ENCODE data around the gene ERBB4. TPM values are rescaled to one million over a fixed set of nuclear protein-coding genes. Genes with fewer than 3 reads are reported as not detected.
"Not testable (repeated sequence)": the region's sequence is repeated elsewhere in the genome, so short reads cannot be mapped to it uniquely, and the experiment has no call there.

ERBB4 gene
- total RNA-seq, 2 donors from 2014 or later = 1.0 to 32.8 TPM

- TF ChIP-seq POLR2A (IDR thresholded peaks at IDR 0.05) (no peak), POLR2AphosphoS5 (IDR thresholded peaks at IDR 0.05) (no peak), CTCF (IDR thresholded peaks at IDR 0.05) (no peak)
- Histone ChIP-seq H3K27ac (no peak overlapping the region), H3K9me3 (no peaks in the 10 kb centered on the region), H3K4me3 (no peak overlapping the region), H3K36me3 (no peaks in the 10 kb centered on the region), H3K4me1 (replicated peaks) (no peaks in the 10 kb centered on the region), H3K27me3 (replicated peaks; ENCODE audit: insufficient read depth) (no peaks in the 10 kb centered on the region)
- intact Hi-C loops (cut with DNase I) = no loop called here
- 95% methylated on average over 1 of the region's 1 CpG for WGBS
- DNase-seq (ENCODE audit: low spot score) = no peak
Observed at GRCh38 chr2:212465456-212465855, 73.1 kb downstream of the ERBB4 start.

DNA sequence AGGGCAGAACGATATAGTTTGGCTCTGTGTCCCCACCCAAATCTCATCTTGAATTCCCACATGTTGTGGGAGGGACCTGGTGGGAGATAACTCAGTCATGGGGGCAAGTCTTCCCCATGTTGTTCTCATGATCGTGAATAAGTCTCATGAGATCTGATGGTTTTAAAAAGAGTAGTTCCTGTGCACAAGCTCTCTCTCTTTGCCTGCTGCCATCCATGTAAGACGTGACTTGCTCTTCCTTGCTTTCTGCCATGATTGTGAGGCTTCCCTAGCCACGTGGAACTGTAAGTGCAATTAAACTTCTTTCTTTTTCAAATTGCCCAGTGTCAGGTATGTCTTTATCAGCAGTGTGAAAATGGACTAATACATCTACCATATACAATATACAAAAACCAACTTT lies 76.9 kb downstream of the ERBB4 start:
- 85% methylated on average over 4 of the region's 4 CpGs for WGBS
- DNase-seq (ENCODE audit: low spot score); H3K4me3 ChIP-seq; H3K4me1 ChIP-seq (replicated peaks); H3K27ac ChIP-seq; H3K27me3 ChIP-seq (replicated peaks; ENCODE audit: insufficient read depth); intact Hi-C loops (cut with DNase I); H3K36me3 ChIP-seq; H3K9me3 ChIP-seq: not testable (repeated sequence)

DNA sequence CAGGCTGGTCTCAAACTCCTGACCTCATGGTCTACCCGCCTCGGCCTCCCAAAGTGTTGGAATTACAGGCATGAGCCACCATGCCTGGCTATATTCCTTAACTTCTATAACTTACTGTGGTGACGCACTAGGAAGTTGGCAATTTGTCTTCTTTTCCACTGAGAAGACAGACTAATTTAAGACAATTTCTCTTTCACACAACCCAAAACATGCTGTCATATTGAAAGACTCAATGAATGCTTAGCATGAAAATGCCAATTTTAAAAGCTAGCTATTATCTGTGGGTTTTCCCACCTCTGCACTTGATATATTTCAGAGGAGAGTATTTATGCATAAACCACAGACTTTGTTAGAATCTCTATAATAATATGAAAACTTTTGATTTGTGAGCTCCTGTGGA lies 84.5 kb downstream of the ERBB4 start:
- WGBS = 96% methylated on average over 3 of the region's 3 CpGs
- no peak for DNase-seq (ENCODE audit: low spot score)
- Histone ChIP-seq H3K27me3 (replicated peaks; ENCODE audit: insufficient read depth) (no peaks in the 10 kb centered on the region), H3K9me3 (no peaks in the 10 kb centered on the region), H3K4me1 (replicated peaks) (no peaks in the 10 kb centered on the region), H3K27ac (no peak overlapping the region), H3K36me3 (no peaks in the 10 kb centered on the region), H3K4me3 (no peak overlapping the region)
- TF ChIP-seq POLR2A (IDR thresholded peaks at IDR 0.05) (no peak), CTCF (IDR thresholded peaks at IDR 0.05) (no peak), POLR2AphosphoS5 (IDR thresholded peaks at IDR 0.05) (no peak)
- intact Hi-C loops (cut with DNase I) = no loop called here

- intact Hi-C loops (cut with DNase I) = no loop called here
Observed at GRCh38 chr2:212451786-212452231, 86.8 kb downstream of the ERBB4 start.

GRCh38 chr2:212448698-212449097 lies 89.9 kb downstream of the ERBB4 start:
- intact Hi-C loops (cut with DNase I) = no loop called here
- WGBS = 83% methylated on average over 1 of the region's 1 CpG
- DNase-seq (ENCODE audit: low spot score) = no peak

More at GRCh38 chr2:212451786-212452231, 86.8 kb downstream of the ERBB4 start:
- H3K27ac ChIP-seq = no peak overlapping the region
- no peaks in the 10 kb centered on the region for H3K36me3 ChIP-seq
- WGBS = 39% methylated on average over 1 of the region's 1 CpG
- no peak for DNase-seq (ENCODE audit: low spot score)
- H3K4me3 ChIP-seq = no peak overlapping the region
- no peaks in the 10 kb centered on the region for H3K9me3 ChIP-seq
- H3K4me1 ChIP-seq (replicated peaks) = no peaks in the 10 kb centered on the region
- H3K27me3 ChIP-seq (replicated peaks; ENCODE audit: insufficient read depth) = no peaks in the 10 kb centered on the region
- no peak for TF ChIP-seq POLR2AphosphoS5 (IDR thresholded peaks at IDR 0.05)
- TF ChIP-seq POLR2A (IDR thresholded peaks at IDR 0.05) = no peak
- no peak for TF ChIP-seq CTCF (IDR thresholded peaks at IDR 0.05)

More at GRCh38 chr2:212448698-212449097, 89.9 kb downstream of the ERBB4 start:
- no peak overlapping the region for H3K27ac ChIP-seq
- H3K27me3 ChIP-seq (replicated peaks; ENCODE audit: insufficient read depth) = no peaks in the 10 kb centered on the region
- H3K9me3 ChIP-seq = no peaks in the 10 kb centered on the region
- H3K36me3 ChIP-seq = no peaks in the 10 kb centered on the region
- TF ChIP-seq CTCF (IDR thresholded peaks at IDR 0.05) (no peak), POLR2AphosphoS5 (IDR thresholded peaks at IDR 0.05) (no peak), POLR2A (IDR thresholded peaks at IDR 0.05) (no peak)
- H3K4me1 ChIP-seq (replicated peaks) = no peaks in the 10 kb centered on the region
- H3K4me3 ChIP-seq = no peak overlapping the region

Data from prostate gland (tissue), 2 donors.